SK-N-SH (cell line): ENCODE results near the gene POU3F1. TPM values are rescaled to one million over a fixed set of nuclear protein-coding genes. Genes with fewer than 3 reads are reported as not detected.

Source experiments
- CTCF ChIA-PET: fragments of 300-600, 350-600 bp; formaldehyde crosslinking; extraction: SDS; loops from one replicate; lab custom pipeline; 2021; lab: Yijun Ruan, JAX
- POLR2A ChIA-PET: fragments of 350-600 bp; sonication (Branson Sonifier 250); formaldehyde crosslinking; extraction: SDS; loops from one replicate; lab custom pipeline; 2020; ENCODE audit warnings: antibody characterized with exemption, inconsistent platforms; lab: Yijun Ruan, JAX
- DNase-seq: peaks from one replicate; pipeline ENCODE4 v3.0.0; 2012
- H2AFZ ChIP-seq: fragments of 200-600 bp; sonication (generic); 2 replicates; pipeline ENCODE4 v1.8.1; 2016; ENCODE audit warnings: antibody characterized with exemption, mild to moderate bottlenecking, low read depth
- H3F3A ChIP-seq: fragments of 200-600 bp; sonication (generic); replicated peaks from 2 replicates; pipeline ENCODE3; 2016; ENCODE audit warnings: antibody characterized with exemption, mild to moderate bottlenecking; ENCODE audit not compliant: insufficient read depth
- H3K27ac ChIP-seq, 2 experiments: fragments of 200-500 bp in 1 of 2; fragments of 200-600 bp in 1 of 2; sonication (Bioruptor generic) in 1 of 2; sonication (generic), shearing (Covaris generic) in 1 of 2; 2 replicates each; pipeline versions ENCODE4 v1.5.1 to v1.6.1; 2014 to 2016; ENCODE audit warnings: low read depth in 2 of 2, inconsistent platforms in 1 of 2, low read length in 1 of 2, mild to moderate bottlenecking in 1 of 2, mixed read lengths in 1 of 2
- H3K27me3 ChIP-seq: fragments of 200-600 bp; sonication (generic), shearing (Covaris generic); 2 replicates; pipeline ENCODE4 v1.6.1; 2016; ENCODE audit warnings: mixed run types; ENCODE audit not compliant: insufficient read depth
- H3K36me3 ChIP-seq, 2 experiments: fragments of 200-500 bp in 1 of 2; fragments of 200-600 bp in 1 of 2; sonication (Bioruptor generic) in 1 of 2; sonication (generic) in 1 of 2; replicated peaks in 1 of 2; 2 replicates each; pipeline versions ENCODE3 to v1.5.1; 2014 to 2016; ENCODE audit warnings: low read length in 1 of 2, mild to moderate bottlenecking in 1 of 2; ENCODE audit not compliant: insufficient read depth in 2 of 2, control insufficient read depth in 1 of 2
- H3K4me1 ChIP-seq, 2 experiments: fragments of 200-500 bp in 1 of 2; fragments of 200-600 bp in 1 of 2; sonication (Bioruptor generic) in 1 of 2; sonication (generic), shearing (Covaris generic) in 1 of 2; 2 replicates each; pipeline versions ENCODE4 v1.5.1 to v1.6.1; 2014 to 2016; ENCODE audit warnings: low read depth in 1 of 2, low read length in 1 of 2, mixed run types in 1 of 2; ENCODE audit not compliant: insufficient read depth in 2 of 2, control insufficient read depth in 1 of 2
- H3K4me2 ChIP-seq: fragments of 200-600 bp; sonication (generic), shearing (Covaris generic); 2 replicates; pipeline ENCODE4 v1.6.1; 2017; ENCODE audit warnings: mixed run types
- H3K4me3 ChIP-seq, 2 experiments: fragments of 200-500 bp in 1 of 2; fragments of 200-600 bp in 1 of 2; sonication (Bioruptor generic) in 1 of 2; sonication (generic), shearing (Covaris generic) in 1 of 2; 2 replicates each; pipeline versions ENCODE4 v1.5.1 to v1.8.1; 2014 to 2016; ENCODE audit warnings: low read depth in 2 of 2, inconsistent platforms in 1 of 2, low read length in 1 of 2, mild to moderate bottlenecking in 1 of 2, mixed read lengths in 1 of 2, moderate library complexity in 1 of 2
- H3K79me2 ChIP-seq: fragments of 200-600 bp; sonication (generic); 2 replicates; pipeline ENCODE4 v1.8.1; 2017; ENCODE audit warnings: mild to moderate bottlenecking; ENCODE audit not compliant: insufficient read depth
- H3K9ac ChIP-seq: fragments of 200-600 bp; sonication (generic); 2 replicates; pipeline ENCODE4 v1.6.1; 2017; ENCODE audit warnings: mixed run types
- H3K9me2 ChIP-seq: fragments of 200-600 bp; sonication (generic); 2 replicates; pipeline ENCODE4 v1.6.1; 2017; ENCODE audit warnings: mixed run types
- H3K9me3 ChIP-seq: fragments of 200-600 bp; sonication (generic); 2 replicates; pipeline ENCODE4 v1.6.1; 2017; ENCODE audit warnings: mixed run types, mild to moderate bottlenecking, moderate library complexity
- H4K20me1 ChIP-seq: fragments of 200-600 bp; sonication (generic); 2 replicates; pipeline ENCODE4 v1.6.1; 2017; ENCODE audit warnings: mild to moderate bottlenecking, mixed run types; ENCODE audit not compliant: insufficient read depth
- ELF1 ChIP-seq: IDR thresholded peaks from 2 replicates; pipeline ENCODE4 v1.4.0; 2012
- EP300 ChIP-seq, 2 experiments: IDR thresholded peaks; 2 replicates each; pipeline versions ENCODE4 v1.4.0 to v1.6.1; 2012; ENCODE audit warnings: borderline replicate concordance in 1 of 2, low read depth in 1 of 2, low read length in 1 of 2
- FOSL2 ChIP-seq: IDR thresholded peaks from 2 replicates; pipeline ENCODE4 v1.4.0; 2012; ENCODE audit warnings: low read depth, mild to moderate bottlenecking, moderate library complexity, borderline replicate concordance
- FOXJ3 ChIP-seq: sonication (generic); formaldehyde crosslinking; IDR thresholded peaks from 2 replicates; pipeline ENCODE4 v1.5.1; 2020; ENCODE audit warnings: mild to moderate bottlenecking, missing genetic modification reagents
- GATA2 ChIP-seq: sonication (generic); formaldehyde crosslinking; IDR thresholded peaks from 2 replicates; pipeline ENCODE4 v1.5.0; 2020; ENCODE audit warnings: mild to moderate bottlenecking, missing genetic modification reagents
- JUND ChIP-seq: IDR thresholded peaks from 2 replicates; pipeline ENCODE4 v1.4.0; 2012
- MAX ChIP-seq: IDR thresholded peaks from 2 replicates; pipeline ENCODE4 v1.4.0; 2012; ENCODE audit warnings: low read depth
- MEF2A ChIP-seq: IDR thresholded peaks from 2 replicates; pipeline ENCODE4 v1.4.0; 2012; ENCODE audit warnings: low read depth, borderline replicate concordance
- NFIC ChIP-seq: IDR thresholded peaks from 2 replicates; pipeline ENCODE4 v1.4.0; 2012; ENCODE audit warnings: borderline replicate concordance
- REST ChIP-seq: IDR thresholded peaks from 2 replicates; pipeline ENCODE4 v1.6.1; 2012; ENCODE audit warnings: mild to moderate bottlenecking, low read depth, low read length, moderate library complexity
- RFX5 ChIP-seq: IDR thresholded peaks from 2 replicates; pipeline ENCODE4 v1.6.1; 2012; ENCODE audit warnings: mild to moderate bottlenecking, improper control_type of control experiment, low read length
- RXRA ChIP-seq: IDR thresholded peaks from 2 replicates; pipeline ENCODE4 v1.4.0; 2012; ENCODE audit warnings: low read depth, mild to moderate bottlenecking, borderline replicate concordance
- SIN3A ChIP-seq: IDR thresholded peaks from 2 replicates; pipeline ENCODE4 v1.6.1; 2012; ENCODE audit warnings: low read depth, mild to moderate bottlenecking, low read length, moderate library complexity, borderline replicate concordance
- SMC3 ChIP-seq: IDR thresholded peaks from 2 replicates; pipeline ENCODE4 v1.6.1; 2012; ENCODE audit warnings: low read depth, low read length, improper control_type of control experiment
- TAF1 ChIP-seq: IDR thresholded peaks from 2 replicates; pipeline ENCODE4 v1.6.1; 2012; ENCODE audit warnings: low read depth, mild to moderate bottlenecking, low read length, moderate library complexity, borderline replicate concordance
- TEAD4 ChIP-seq: IDR thresholded peaks from 2 replicates; pipeline ENCODE4 v1.4.0; 2012; ENCODE audit warnings: mild to moderate bottlenecking, borderline replicate concordance; ENCODE audit not compliant: insufficient read depth
- USF2 ChIP-seq: fragments of 150-350 bp; IDR thresholded peaks from 2 replicates; pipeline ENCODE4 v1.6.1; 2017; ENCODE audit warnings: antibody characterized with exemption, low read length, low read depth, borderline replicate concordance
- WGBS: methylation state at CpG from one replicate; pipeline ENCODE4 v1.1.6; 2017; ENCODE audit warnings: low lambda C conversion rate; 5-methylcytosine and 5-hydroxymethylcytosine counted together
- polyA plus RNA-seq, 3 experiments: library from polyadenylated mRNA; depleted of rRNA; stranded (reverse); fragments of >200 nt; gene quantifications; 2 replicates each; pipeline ENCODE4 v1.2.3, GENCODE V29; 2012
- TF ChIP-seq, protein P1 (sequence below): IDR thresholded peaks from 2 replicates; pipeline ENCODE4 v1.4.0; 2012; ENCODE audit warnings: low read depth, borderline replicate concordance
- TF ChIP-seq, protein P2 (sequence below): IDR thresholded peaks from 2 replicates; pipeline ENCODE4; 2012

POU3F1 gene
- polyA plus RNA-seq, 1 of the 3 experiments (the other 2 are of a cell fraction): not detected

DNA sequence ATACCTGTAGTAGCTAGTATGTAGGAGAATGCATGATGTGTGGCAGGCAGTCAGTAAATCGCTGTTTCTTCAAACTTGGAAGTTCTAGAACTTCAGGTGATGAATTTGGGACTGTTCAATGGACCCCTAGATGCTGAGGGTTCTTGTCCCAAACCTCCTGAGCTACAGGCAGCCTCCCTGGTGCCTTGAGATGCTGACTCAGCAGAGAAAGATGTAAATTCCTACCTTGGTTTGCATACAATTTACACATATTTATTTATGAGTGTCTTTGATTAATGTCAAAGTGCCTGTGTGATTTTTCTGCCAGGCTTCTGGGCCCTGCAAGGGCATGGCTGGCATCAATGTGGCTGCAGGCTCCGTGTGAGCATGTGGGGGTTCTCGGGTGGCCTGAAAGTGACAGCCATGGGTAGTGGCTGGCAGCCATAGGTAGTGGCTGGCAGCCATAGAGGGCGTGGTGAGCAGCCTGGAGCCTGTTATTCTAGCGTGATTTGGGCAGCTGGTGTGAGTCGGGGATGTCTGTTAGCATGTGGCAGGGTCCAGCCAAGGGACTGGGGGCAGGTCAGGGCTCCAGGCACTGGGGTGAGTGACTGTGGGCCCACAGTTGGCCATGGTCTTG is 13.2 kb upstream of the POU3F1 start (continued):
- no peak for TF ChIP-seq TEAD4
- TF ChIP-seq MAX: no peak
- no peak for TF ChIP-seq ELF1
- no peak for TF ChIP-seq GATA2 (CRISPR knock-in tag)
- no peak for TF ChIP-seq USF2
- no peak for TF ChIP-seq NFIC
- TF ChIP-seq RFX5: no peak

GRCh38 chr1:38055965-38056364 is 9.4 kb upstream of the POU3F1 start:
- Histone ChIP-seq H3K27me3 (peaks cover 19% of the 10 kb centered on the region; the same call in 1 of the 2 replicates), H3K4me1 (peaks cover 0 to 3% of the 10 kb centered on the region in 2 experiments; a peak in 2 of 4 replicates), H3F3A (no peaks in the 10 kb centered on the region), H3K4me3 (no peak overlapping the region), H3K27ac (no peak overlapping the region), H3K36me3 (no peaks in the 10 kb centered on the region), H3K4me2 (no peak overlapping the region), H2AFZ (no peak overlapping the region), H3K79me2 (no peaks in the 10 kb centered on the region), H4K20me1 (no peaks in the 10 kb centered on the region), H3K9ac (no peak overlapping the region), H3K9me3 (no peaks in the 10 kb centered on the region), H3K9me2 (no peaks in the 10 kb centered on the region)
- WGBS: 34% methylated on average over 4 of the region's 4 CpGs
- no peak for DNase-seq
- POLR2A ChIA-PET: interaction anchor here (0.6 kb wide), 1 partner anchor 217 kb away, joined by 3 read pairs; no protein-coding TSS in a partner anchor
- CTCF ChIA-PET: interaction anchor here (1.5 to 2.0 kb wide), 2 partner anchors 14 to 16 kb away, joined by 3 to 9 read pairs; no protein-coding TSS in a partner anchor
- TF ChIP-seq EP300 (IDR thresholded peaks at IDR 0.05; ENCODE audit: borderline replicate concordance in 1 of 2, low read depth in 1 of 2, low read length in 1 of 2) (no peak), MEF2A (no peak), TEAD4 (no peak), RFX5 (no peak), REST (no peak), ELF1 (no peak), RXRA (no peak), JUND (no peak), SIN3A (no peak), FOSL2 (no peak), USF2 (no peak), FOXJ3 (CRISPR knock-in tag) (no peak), MAX (no peak), TAF1 (no peak), SMC3 (no peak)
- TF ChIP-seq, protein P1, sequence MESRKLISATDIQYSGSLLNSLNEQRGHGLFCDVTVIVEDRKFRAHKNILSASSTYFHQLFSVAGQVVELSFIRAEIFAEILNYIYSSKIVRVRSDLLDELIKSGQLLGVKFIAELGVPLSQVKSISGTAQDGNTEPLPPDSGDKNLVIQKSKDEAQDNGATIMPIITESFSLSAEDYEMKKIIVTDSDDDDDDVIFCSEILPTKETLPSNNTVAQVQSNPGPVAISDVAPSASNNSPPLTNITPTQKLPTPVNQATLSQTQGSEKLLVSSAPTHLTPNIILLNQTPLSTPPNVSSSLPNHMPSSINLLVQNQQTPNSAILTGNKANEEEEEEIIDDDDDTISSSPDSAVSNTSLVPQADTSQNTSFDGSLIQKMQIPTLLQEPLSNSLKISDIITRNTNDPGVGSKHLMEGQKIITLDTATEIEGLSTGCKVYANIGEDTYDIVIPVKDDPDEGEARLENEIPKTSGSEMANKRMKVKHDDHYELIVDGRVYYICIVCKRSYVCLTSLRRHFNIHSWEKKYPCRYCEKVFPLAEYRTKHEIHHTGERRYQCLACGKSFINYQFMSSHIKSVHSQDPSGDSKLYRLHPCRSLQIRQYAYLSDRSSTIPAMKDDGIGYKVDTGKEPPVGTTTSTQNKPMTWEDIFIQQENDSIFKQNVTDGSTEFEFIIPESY: no peak
- TF ChIP-seq, protein P2, sequence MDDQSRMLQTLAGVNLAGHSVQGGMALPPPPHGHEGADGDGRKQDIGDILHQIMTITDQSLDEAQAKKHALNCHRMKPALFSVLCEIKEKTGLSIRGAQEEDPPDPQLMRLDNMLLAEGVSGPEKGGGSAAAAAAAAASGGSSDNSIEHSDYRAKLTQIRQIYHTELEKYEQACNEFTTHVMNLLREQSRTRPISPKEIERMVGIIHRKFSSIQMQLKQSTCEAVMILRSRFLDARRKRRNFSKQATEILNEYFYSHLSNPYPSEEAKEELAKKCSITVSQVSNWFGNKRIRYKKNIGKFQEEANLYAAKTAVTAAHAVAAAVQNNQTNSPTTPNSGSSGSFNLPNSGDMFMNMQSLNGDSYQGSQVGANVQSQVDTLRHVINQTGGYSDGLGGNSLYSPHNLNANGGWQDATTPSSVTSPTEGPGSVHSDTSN: no peak
